ENCODE measurements around the gene SLC39A13. TPM values are rescaled to one million over a fixed set of nuclear protein-coding genes. Genes with fewer than 3 reads are reported as not detected.
A peak's percentile ranks its signal among the peaks of the same experiment; 100 is the strongest.

SLC39A13 gene
- total and polyA plus RNA-seq, 2 of the 13 experiments (the other 11 are each of a cell fraction or from before 2014, with no cell fraction given): 15.3 to 30.5 TPM

DNA sequence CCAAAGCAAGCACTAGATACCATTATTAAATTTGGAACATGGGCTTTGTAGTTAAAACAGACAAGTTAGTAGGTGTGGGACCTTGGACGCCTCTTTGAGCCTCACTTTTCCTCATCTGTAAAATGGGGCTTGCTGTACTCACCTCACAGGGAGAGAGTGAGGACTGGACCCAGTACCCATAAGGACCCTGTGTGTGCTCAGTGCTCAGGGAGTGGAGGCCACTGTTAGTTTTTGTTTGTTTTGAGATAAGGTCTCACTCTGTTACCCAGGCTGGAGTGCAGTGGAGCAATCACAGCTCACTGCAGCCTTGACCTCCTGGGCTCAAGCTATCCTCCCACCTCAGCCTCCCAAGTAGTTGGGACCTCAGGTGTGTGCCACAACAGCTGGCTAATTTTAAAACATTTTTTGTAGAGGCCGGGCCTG, 31.7 kb downstream of the SLC39A13 start (continued):
- TF ChIP-seq GFI1 (CRISPR knock-in tag; IDR thresholded peaks at IDR 0.05; ENCODE audit: borderline replicate concordance) (peak; percentile 96), NFYB (CRISPR knock-in tag; IDR thresholded peaks at IDR 0.05) (no peak), JUNB (CRISPR knock-in tag; IDR thresholded peaks at IDR 0.05; ENCODE audit: borderline replicate concordance) (no peak), ZNF382 (CRISPR knock-in tag; IDR thresholded peaks at IDR 0.05; ENCODE audit: borderline replicate concordance) (no peak), YEATS4 (CRISPR knock-in tag; IDR thresholded peaks at IDR 0.05; ENCODE audit: borderline replicate concordance) (no peak), ADNP (CRISPR knock-in tag; IDR thresholded peaks at IDR 0.05) (peak; percentile 97), ZNF292 (CRISPR knock-in tag; IDR thresholded peaks at IDR 0.05; ENCODE audit: borderline replicate concordance, low read depth) (peak; percentile 31; the same call in 1 of the 2 replicates), ZMYM2 (CRISPR knock-in tag; IDR thresholded peaks at IDR 0.05) (peak; percentile 61; the same call in 1 of the 2 replicates), ZNF552 (CRISPR knock-in tag; IDR thresholded peaks at IDR 0.05; ENCODE audit: borderline replicate concordance) (no peak), HDAC6 (IDR thresholded peaks at IDR 0.05; ENCODE audit: low read depth, low read length) (no peak), SALL1 (CRISPR knock-in tag; IDR thresholded peaks at IDR 0.05) (peak; percentile 55), ZNF263 (CRISPR knock-in tag; IDR thresholded peaks at IDR 0.05) (peak; percentile 52; the same call in 1 of the 2 replicates), NONO (IDR thresholded peaks at IDR 0.05) (no peak), NONO (CRISPR knock-in tag; conservative IDR thresholded peaks at IDR 0.05) (peak; percentile 40; the same call in 1 of the 2 replicates)
- TF ChIP-seq, protein P1, sequence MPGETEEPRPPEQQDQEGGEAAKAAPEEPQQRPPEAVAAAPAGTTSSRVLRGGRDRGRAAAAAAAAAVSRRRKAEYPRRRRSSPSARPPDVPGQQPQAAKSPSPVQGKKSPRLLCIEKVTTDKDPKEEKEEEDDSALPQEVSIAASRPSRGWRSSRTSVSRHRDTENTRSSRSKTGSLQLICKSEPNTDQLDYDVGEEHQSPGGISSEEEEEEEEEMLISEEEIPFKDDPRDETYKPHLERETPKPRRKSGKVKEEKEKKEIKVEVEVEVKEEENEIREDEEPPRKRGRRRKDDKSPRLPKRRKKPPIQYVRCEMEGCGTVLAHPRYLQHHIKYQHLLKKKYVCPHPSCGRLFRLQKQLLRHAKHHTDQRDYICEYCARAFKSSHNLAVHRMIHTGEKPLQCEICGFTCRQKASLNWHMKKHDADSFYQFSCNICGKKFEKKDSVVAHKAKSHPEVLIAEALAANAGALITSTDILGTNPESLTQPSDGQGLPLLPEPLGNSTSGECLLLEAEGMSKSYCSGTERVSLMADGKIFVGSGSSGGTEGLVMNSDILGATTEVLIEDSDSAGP (CRISPR knock-in tag; IDR thresholded peaks at IDR 0.05; ENCODE audit: borderline replicate concordance): no peak
- TF ChIP-seq, protein P2, sequence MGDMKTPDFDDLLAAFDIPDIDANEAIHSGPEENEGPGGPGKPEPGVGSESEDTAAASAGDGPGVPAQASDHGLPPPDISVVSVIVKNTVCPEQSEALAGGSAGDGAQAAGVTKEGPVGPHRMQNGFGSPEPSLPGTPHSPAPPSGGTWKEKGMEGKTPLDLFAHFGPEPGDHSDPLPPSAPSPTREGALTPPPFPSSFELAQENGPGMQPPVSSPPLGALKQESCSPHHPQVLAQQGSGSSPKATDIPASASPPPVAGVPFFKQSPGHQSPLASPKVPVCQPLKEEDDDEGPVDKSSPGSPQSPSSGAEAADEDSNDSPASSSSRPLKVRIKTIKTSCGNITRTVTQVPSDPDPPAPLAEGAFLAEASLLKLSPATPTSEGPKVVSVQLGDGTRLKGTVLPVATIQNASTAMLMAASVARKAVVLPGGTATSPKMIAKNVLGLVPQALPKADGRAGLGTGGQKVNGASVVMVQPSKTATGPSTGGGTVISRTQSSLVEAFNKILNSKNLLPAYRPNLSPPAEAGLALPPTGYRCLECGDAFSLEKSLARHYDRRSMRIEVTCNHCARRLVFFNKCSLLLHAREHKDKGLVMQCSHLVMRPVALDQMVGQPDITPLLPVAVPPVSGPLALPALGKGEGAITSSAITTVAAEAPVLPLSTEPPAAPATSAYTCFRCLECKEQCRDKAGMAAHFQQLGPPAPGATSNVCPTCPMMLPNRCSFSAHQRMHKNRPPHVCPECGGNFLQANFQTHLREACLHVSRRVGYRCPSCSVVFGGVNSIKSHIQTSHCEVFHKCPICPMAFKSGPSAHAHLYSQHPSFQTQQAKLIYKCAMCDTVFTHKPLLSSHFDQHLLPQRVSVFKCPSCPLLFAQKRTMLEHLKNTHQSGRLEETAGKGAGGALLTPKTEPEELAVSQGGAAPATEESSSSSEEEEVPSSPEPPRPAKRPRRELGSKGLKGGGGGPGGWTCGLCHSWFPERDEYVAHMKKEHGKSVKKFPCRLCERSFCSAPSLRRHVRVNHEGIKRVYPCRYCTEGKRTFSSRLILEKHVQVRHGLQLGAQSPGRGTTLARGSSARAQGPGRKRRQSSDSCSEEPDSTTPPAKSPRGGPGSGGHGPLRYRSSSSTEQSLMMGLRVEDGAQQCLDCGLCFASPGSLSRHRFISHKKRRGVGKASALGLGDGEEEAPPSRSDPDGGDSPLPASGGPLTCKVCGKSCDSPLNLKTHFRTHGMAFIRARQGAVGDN (CRISPR knock-in tag; IDR thresholded peaks at IDR 0.05): no peak
- TF ChIP-seq, protein P3, sequence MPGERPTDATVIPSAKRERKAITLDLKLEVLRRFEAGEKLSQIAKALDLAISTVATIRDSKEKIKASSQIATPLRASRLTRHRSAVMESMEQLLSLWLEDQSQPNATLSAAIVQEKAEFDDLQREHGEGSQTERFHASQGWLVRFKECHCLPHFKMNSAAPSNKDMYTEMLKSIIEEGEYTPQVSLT (CRISPR knock-in tag; IDR thresholded peaks at IDR 0.05; ENCODE audit: borderline replicate concordance, low read depth): no peak
- TF ChIP-seq, protein P4, sequence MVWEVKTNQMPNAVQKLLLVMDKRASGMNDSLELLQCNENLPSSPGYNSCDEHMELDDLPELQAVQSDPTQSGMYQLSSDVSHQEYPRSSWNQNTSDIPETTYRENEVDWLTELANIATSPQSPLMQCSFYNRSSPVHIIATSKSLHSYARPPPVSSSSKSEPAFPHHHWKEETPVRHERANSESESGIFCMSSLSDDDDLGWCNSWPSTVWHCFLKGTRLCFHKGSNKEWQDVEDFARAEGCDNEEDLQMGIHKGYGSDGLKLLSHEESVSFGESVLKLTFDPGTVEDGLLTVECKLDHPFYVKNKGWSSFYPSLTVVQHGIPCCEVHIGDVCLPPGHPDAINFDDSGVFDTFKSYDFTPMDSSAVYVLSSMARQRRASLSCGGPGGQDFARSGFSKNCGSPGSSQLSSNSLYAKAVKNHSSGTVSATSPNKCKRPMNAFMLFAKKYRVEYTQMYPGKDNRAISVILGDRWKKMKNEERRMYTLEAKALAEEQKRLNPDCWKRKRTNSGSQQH (CRISPR knock-in tag; IDR thresholded peaks at IDR 0.05; ENCODE audit: low read depth): no peak
- TF ChIP-seq, protein P5, sequence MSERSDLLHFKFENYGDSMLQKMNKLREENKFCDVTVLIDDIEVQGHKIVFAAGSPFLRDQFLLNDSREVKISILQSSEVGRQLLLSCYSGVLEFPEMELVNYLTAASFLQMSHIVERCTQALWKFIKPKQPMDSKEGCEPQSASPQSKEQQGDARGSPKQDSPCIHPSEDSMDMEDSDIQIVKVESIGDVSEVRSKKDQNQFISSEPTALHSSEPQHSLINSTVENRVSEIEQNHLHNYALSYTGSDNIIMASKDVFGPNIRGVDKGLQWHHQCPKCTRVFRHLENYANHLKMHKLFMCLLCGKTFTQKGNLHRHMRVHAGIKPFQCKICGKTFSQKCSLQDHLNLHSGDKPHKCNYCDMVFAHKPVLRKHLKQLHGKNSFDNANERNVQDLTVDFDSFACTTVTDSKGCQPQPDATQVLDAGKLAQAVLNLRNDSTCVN (CRISPR knock-in tag; IDR thresholded peaks at IDR 0.05; ENCODE audit: borderline replicate concordance): no peak
